Measurements from ENCODE around the gene OGFOD2.

GRCh38 chr12:122975790-122976647 is 975 bp downstream of the OGFOD2 start:
- TF ChIP-seq POLR2A (IDR thresholded peaks at IDR 0.05): no peak
- no peak for TF ChIP-seq CTCF (IDR thresholded peaks at IDR 0.05)
